Measurements from ENCODE around the gene COL5A2. TPM values are rescaled to one million over a fixed set of nuclear protein-coding genes. Genes with fewer than 3 reads are reported as not detected.

COL5A2 gene
- total and polyA plus RNA-seq, 9 of the 15 experiments (the other 6 are each of a cell fraction or from before 2014, with no cell fraction given): 0.01 to 0.54 (median 0.19) TPM

DNA sequence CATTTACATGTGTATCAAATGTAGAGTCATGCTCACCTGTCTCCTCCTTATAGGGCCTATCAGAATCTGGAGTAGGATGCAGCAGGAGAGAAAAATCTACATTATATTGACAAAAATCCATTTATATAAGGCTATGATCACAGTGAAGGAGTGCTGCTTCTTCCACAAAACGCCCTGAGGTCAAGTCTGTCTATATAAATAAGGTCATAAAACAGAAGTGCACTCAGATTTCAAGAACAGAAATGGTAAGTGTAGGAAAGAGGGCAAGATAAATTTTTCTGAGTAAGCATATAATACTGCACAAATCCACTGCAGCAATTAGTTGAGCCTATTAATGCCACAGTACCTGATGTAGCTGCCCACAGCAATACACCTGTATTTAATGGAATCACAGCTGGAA lies 51.8 kb downstream of the COL5A2 start:
- intact Hi-C loops (cut with micrococcal nuclease): no loop called here
- Histone ChIP-seq H3K4me3 (no peak overlapping the region), H3K4me1 (replicated peaks in 1 of 2; ENCODE audit: control insufficient read depth in 2 of 2, insufficient read depth in 2 of 2, low read length in 2 of 2) (no peaks in the 10 kb centered on the region), H3K4me2 (ENCODE audit: insufficient read depth, low read length) (no peak overlapping the region), H3K27ac (ENCODE audit: extremely low read depth, low read depth, low read length) (no peak overlapping the region), H3K27me3 (ENCODE audit: control insufficient read depth in 2 of 2, insufficient read depth in 2 of 2, low read length in 2 of 2) (no peaks in the 10 kb centered on the region), H3K9me3 (replicated peaks; ENCODE audit: control insufficient read depth, insufficient read depth, low read depth, low read length) (no peaks in the 10 kb centered on the region), H3K79me2 (ENCODE audit: control insufficient read depth, insufficient read depth, low read length) (no peaks in the 10 kb centered on the region), H3K36me3 (ENCODE audit: control insufficient read depth, insufficient read depth, low read length) (no peaks in the 10 kb centered on the region), H4K20me1 (replicated peaks; ENCODE audit: control insufficient read depth, insufficient read depth, low read length) (no peaks in the 10 kb centered on the region), H2AFZ (ENCODE audit: low read depth, low read length) (no peak overlapping the region), H3K9ac (ENCODE audit: insufficient read depth in 1 of 2, low read depth in 2 of 2, low read length in 2 of 2) (no peak overlapping the region), H3K9me1 (ENCODE audit: control insufficient read depth, insufficient read depth, low read length) (no peaks in the 10 kb centered on the region)
- in situ Hi-C loops (cut with MboI): no loop called here
- no TSS peak for BruUV-seq (replicated peaks)
- ChIA-PET CTCF (ENCODE audit: low intra/inter-chr PET ratio) (no interaction called here), POLR2A (no interaction called here)
- DNase-seq (ENCODE audit: extremely low read depth in 1 of 4, low spot score in 3 of 4) (no peak), ATAC-seq (no peak), FAIRE-seq (no peak)
- TF ChIP-seq NFXL1 (CRISPR knock-in tag; IDR thresholded peaks at IDR 0.05) (no peak), NELFE (IDR thresholded peaks at IDR 0.05; ENCODE audit: insufficient read depth, insufficient read length) (no peak), POLR2B (IDR thresholded peaks at IDR 0.05; ENCODE audit: low read depth, partially characterized antibody) (no peak)
- TF ChIP-seq, protein P1, sequence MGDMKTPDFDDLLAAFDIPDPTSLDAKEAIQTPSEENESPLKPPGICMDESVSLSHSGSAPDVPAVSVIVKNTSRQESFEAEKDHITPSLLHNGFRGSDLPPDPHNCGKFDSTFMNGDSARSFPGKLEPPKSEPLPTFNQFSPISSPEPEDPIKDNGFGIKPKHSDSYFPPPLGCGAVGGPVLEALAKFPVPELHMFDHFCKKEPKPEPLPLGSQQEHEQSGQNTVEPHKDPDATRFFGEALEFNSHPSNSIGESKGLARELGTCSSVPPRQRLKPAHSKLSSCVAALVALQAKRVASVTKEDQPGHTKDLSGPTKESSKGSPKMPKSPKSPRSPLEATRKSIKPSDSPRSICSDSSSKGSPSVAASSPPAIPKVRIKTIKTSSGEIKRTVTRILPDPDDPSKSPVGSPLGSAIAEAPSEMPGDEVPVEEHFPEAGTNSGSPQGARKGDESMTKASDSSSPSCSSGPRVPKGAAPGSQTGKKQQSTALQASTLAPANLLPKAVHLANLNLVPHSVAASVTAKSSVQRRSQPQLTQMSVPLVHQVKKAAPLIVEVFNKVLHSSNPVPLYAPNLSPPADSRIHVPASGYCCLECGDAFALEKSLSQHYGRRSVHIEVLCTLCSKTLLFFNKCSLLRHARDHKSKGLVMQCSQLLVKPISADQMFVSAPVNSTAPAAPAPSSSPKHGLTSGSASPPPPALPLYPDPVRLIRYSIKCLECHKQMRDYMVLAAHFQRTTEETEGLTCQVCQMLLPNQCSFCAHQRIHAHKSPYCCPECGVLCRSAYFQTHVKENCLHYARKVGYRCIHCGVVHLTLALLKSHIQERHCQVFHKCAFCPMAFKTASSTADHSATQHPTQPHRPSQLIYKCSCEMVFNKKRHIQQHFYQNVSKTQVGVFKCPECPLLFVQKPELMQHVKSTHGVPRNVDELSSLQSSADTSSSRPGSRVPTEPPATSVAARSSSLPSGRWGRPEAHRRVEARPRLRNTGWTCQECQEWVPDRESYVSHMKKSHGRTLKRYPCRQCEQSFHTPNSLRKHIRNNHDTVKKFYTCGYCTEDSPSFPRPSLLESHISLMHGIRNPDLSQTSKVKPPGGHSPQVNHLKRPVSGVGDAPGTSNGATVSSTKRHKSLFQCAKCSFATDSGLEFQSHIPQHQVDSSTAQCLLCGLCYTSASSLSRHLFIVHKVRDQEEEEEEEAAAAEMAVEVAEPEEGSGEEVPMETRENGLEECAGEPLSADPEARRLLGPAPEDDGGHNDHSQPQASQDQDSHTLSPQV (IDR thresholded peaks at IDR 0.05): no peak
- WGBS (ENCODE audit: insufficient coverage, low coverage, missing lambda C conversion rate): 8% methylated on average over 1 of the region's 1 CpG
